Measurements from ENCODE around the gene AOC1.
"Not testable (repeated sequence)": the region's sequence is repeated elsewhere in the genome, so short reads cannot be mapped to it uniquely, and the experiment has no call there.

Gene AOC1

GRCh38 chr7:150897502-150898474, 45.5 kb downstream of the AOC1 start:
- no peak for DNase-seq (ENCODE audit: low read depth)

GRCh38 chr7:150898475-150899011, 46.2 kb downstream of the AOC1 start:
- peak; percentile 65 for DNase-seq (ENCODE audit: low read depth)

- no peak for DNase-seq (ENCODE audit: low read depth)
Observed at GRCh38 chr7:150900675-150901074, 48.4 kb downstream of the AOC1 start.

GRCh38 chr7:150901160-150902035, 49.1 kb downstream of the AOC1 start:
- DNase-seq (ENCODE audit: low read depth), result no peak

- DNase-seq (ENCODE audit: low read depth), result no peak
Observed at GRCh38 chr7:150902078-150903033, 50.0 kb downstream of the AOC1 start.

- DNase-seq (ENCODE audit: low read depth), result no peak
Observed at GRCh38 chr7:150903606-150904005, 51.3 kb downstream of the AOC1 start.

GRCh38 chr7:150904011-150904909, 51.9 kb downstream of the AOC1 start:
- no peak for DNase-seq (ENCODE audit: low read depth)

- DNase-seq (ENCODE audit: low read depth), result no peak
Observed at GRCh38 chr7:150908173-150908572, 55.9 kb downstream of the AOC1 start.

- no peak for DNase-seq (ENCODE audit: low read depth)
Observed at GRCh38 chr7:150909200-150909995, 57.1 kb downstream of the AOC1 start.

GRCh38 chr7:150910305-150910995, 58.1 kb downstream of the AOC1 start:
- DNase-seq (ENCODE audit: low read depth), result not testable (repeated sequence)

GRCh38 chr7:150910996-150911422, 58.7 kb downstream of the AOC1 start:
- DNase-seq (ENCODE audit: low read depth), result no peak

Data from activated T-helper 9 cell treated with anti-CD3 and anti-CD28 coated beads, Interleukin-2, amount 50 U/mL, for 16 hours (primary cell).